Neural cell (in vitro differentiated cells): ENCODE data around the gene LPAR5.

Source experiments
- CTCF ChIP-seq: fragments of 450-650 bp; IDR thresholded peaks from 2 replicates; pipeline ENCODE4 v1.5.1; 2014; ENCODE audit warnings: antibody characterized with exemption, mild to moderate bottlenecking, moderate library complexity; ENCODE audit not compliant: poor library complexity, severe bottlenecking
- EZH2 ChIP-seq: fragments of 200-600, 300-800 bp; shearing (Covaris generic), sonication (generic); IDR thresholded peaks from 2 replicates; pipeline ENCODE4 v1.6.1; 2014; ENCODE audit warnings: antibody characterized with exemption, low read length, borderline replicate concordance, mild to moderate bottlenecking; ENCODE audit not compliant: insufficient read depth, poor library complexity, severe bottlenecking
- MXI1 ChIP-seq: fragments of 450-650 bp; conservative IDR thresholded peaks from 2 replicates; pipeline ENCODE4 v1.6.1; 2014; ENCODE audit warnings: antibody characterized with exemption, mild to moderate bottlenecking; ENCODE audit not compliant: poor library complexity, severe bottlenecking
- POLR2AphosphoS5 ChIP-seq: IDR thresholded peaks from 2 replicates; pipeline ENCODE4 v1.6.1; 2012
- RAD21 ChIP-seq: fragments of 450-650 bp; conservative IDR thresholded peaks from 2 replicates; pipeline ENCODE4 v1.6.1; 2014; ENCODE audit warnings: antibody characterized with exemption, mild to moderate bottlenecking, moderate library complexity
- REST ChIP-seq: IDR thresholded peaks from 2 replicates; pipeline ENCODE4 v1.6.1; 2012; ENCODE audit warnings: borderline replicate concordance
- TAF1 ChIP-seq: IDR thresholded peaks from 2 replicates; pipeline ENCODE4 v1.6.1; 2012; ENCODE audit warnings: low read depth

GRCh38 chr12:6569312-6569711, 66.4 kb downstream of the LPAR5 start:
- TF ChIP-seq EZH2 (no peak), CTCF (no peak), MXI1 (no peak), REST (no peak), POLR2AphosphoS5 (no peak), RAD21 (no peak), TAF1 (no peak)
